Stimulated activated CD8-positive, alpha-beta memory T cell treated with anti-CD3 and anti-CD28 coated beads, Interleukin-15, amount 100 ng/mL, for 24 hours (primary cell): Measurements from ENCODE around the gene ELANE.

Experiments used
- DNase-seq: peaks from one replicate; pipeline ENCODE4 v3.0.0-alpha.2; 2020; ENCODE audit warnings: low read depth

Gene ELANE

GRCh38 chr19:852136-853013 is at the start of gene ELANE:
TSS of gene ELANE (plus strand) at chr19:852303. CDS start at chr19:852329, 26 bp downstream.
- DNase-seq: no peak

DNA sequence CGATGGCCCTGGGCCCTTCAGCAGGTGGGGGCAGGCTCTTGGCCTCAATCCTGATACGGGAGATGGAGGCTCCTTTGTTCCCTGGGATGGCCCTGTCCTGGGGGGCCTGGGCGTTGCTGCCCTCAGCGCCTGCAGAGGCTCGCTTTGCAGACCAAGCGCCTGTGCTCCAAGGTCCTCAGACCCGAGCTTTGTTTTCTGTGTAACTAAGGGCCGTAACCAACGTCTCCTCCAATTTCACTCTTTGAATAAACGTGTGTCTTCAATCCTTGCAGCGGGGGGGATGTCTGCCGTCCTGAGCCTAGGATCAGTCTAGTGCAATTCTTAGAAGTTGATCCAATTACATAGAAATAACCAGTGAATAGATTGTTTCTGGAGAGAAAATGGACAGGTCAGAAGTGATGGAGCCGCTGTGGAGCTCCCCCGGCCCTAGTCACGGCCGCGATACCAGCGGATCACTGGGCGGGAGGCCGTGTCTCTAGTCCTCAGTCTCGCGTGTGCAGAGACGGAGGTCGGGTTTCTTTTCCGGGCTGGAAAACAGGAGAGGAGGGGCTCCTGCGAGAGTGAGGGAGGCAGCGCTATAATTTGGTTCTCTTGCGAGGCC is 49.5 kb upstream of the ELANE start:
- DNase-seq: no peak

GRCh38 chr19:803099-803561 is 49.0 kb upstream of the ELANE start:
- no peak for DNase-seq

- DNase-seq: no peak
These were observed 48.3 kb upstream of the ELANE start for GRCh38 chr19:803686-804418.

- DNase-seq: no peak
These were observed 47.5 kb upstream of the ELANE start for GRCh38 chr19:804419-805165.

- no peak for DNase-seq
These were observed 46.9 kb upstream of the ELANE start for GRCh38 chr19:805166-805551.

- DNase-seq: no peak
These were observed 46.2 kb upstream of the ELANE start for GRCh38 chr19:805600-806550.

GRCh38 chr19:806815-807421 is 45.2 kb upstream of the ELANE start:
- DNase-seq: no peak

DNA sequence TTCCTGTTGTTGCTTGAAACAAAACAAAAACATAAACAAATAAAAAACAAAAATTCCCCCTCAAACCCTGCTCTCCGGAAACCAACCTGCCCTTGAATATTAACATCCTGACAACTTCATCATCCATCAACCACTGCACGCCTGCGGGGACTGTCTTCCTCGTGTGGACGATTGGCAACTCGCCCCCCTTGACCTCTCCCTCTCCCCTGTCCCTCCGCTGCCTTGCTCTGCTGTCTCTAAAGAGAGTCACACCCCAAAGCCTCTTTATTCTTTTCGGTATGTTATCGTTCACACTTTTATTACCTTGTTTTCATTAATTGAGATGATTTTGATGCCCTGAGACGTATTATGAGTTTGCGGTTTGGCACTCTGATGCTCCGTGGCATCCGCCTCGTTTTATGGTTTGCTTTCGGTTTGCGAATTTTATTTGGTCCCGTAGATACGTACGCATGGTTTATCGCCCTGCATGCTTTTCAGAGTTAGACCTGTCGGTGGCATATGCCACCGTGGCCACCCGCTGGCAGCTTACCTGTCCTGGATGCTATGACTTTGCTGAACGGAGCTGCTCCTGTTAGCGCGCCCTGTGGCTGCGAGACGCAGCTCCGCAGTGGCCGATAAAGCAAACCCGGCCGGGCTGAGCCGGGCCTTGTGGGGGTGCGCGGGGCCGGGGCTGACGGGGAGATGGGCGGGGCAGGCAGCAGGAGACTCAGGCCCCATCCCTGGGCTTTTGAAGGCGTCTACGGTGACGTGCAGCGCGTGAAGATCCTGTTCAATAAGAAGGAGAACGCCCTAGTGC is 44.3 kb upstream of the ELANE start:
- no peak for DNase-seq

DNA sequence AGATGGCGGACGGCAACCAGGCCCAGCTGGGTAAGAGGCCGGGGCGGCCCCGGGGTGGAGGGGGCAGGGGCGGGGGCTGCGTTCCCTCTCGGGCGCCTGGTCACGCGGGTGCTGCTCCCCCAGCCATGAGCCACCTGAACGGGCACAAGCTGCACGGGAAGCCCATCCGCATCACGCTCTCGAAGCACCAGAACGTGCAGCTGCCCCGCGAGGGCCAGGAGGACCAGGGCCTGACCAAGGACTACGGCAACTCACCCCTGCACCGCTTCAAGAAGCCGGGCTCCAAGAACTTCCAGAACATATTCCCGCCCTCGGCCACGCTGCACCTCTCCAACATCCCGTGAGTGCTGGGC is 43.7 kb upstream of the ELANE start:
- DNase-seq: no peak

GRCh38 chr19:810077-810855 is 41.8 kb upstream of the ELANE start:
- DNase-seq: no peak

DNA sequence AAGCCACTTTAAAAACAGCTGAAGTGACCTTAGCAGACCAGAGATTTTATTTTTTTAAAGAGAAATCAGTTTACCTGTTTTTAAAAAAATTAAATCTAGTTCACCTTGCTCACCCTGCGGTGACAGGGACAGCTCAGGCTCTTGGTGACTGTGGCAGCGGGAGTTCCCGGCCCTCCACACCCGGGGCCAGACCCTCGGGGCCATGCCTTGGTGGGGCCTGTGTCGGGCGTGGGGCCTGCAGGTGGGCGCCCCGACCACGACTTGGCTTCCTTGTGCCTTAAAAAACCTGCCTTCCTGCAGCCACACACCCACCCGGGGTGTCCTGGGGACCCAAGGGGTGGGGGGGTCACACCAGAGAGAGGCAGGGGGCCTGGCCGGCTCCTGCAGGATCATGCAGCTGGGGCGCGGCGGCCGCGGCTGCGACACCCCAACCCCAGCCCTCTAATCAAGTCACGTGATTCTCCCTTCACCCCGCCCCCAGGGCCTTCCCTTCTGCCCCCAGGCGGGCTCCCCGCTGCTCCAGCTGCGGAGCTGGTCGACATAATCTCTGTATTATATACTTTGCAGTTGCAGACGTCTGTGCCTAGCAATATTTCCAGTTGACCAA is 41.1 kb upstream of the ELANE start:
- DNase-seq: no peak

GRCh38 chr19:811506-812048 is 40.5 kb upstream of the ELANE start:
- no peak for DNase-seq

GRCh38 chr19:812049-812746 is 39.9 kb upstream of the ELANE start:
- no peak for DNase-seq

GRCh38 chr19:812747-813218 is 39.3 kb upstream of the ELANE start:
- no peak for DNase-seq

GRCh38 chr19:813219-814151 is 38.6 kb upstream of the ELANE start:
- DNase-seq: no peak
